Vagina (tissue), 2 donors: ENCODE measurements around the gene RPL15. TPM values are rescaled to one million over a fixed set of nuclear protein-coding genes. Genes with fewer than 3 reads are reported as not detected.

Experiments
- DNase-seq, 2 donors: peaks; one replicate each; pipeline ENCODE4 v3.0.0-alpha.2; 2017; ENCODE audit errors: extremely low spot score in 2 of 2
- H3K27ac ChIP-seq: fragments of 200-600 bp; sonication (generic); one replicate; pipeline ENCODE4 v1.5.1; 2019
- H3K27me3 ChIP-seq: fragments of 200-600 bp; sonication (generic); one replicate; pipeline ENCODE4 v1.5.1; 2019
- H3K36me3 ChIP-seq, 2 donors: fragments of 200-600 bp; sonication (generic); one replicate each; pipeline ENCODE4 v1.5.1; 2017 to 2019
- H3K4me1 ChIP-seq: fragments of 200-600 bp; sonication (generic); one replicate; pipeline ENCODE4 v1.5.1; 2019
- H3K4me3 ChIP-seq, 2 donors: fragments of 200-600 bp; sonication (generic); 1 replicate in 1 of 2; 2 replicates in 1 of 2; pipeline ENCODE4 v1.5.1; 2016 to 2019
- H3K9me3 ChIP-seq: fragments of 200-600 bp; sonication (generic); one replicate; pipeline ENCODE4 v1.5.1; 2019
- POLR2A ChIP-seq, 2 donors: fragments of 450-650 bp; IDR thresholded peaks; one replicate each; pipeline ENCODE4 v1.6.1; 2017; ENCODE audit warnings: antibody characterized with exemption in 2 of 2, mild to moderate bottlenecking in 2 of 2, moderate library complexity in 2 of 2
- POLR2AphosphoS5 ChIP-seq, 2 donors: sonication (generic); formaldehyde crosslinking; IDR thresholded peaks; one replicate each; pipeline ENCODE4 v1.9.0; 2017; ENCODE audit warnings: antibody characterized with exemption in 2 of 2, mild to moderate bottlenecking in 2 of 2, low read depth in 1 of 2; ENCODE audit not compliant: insufficient read depth in 1 of 2
- intact Hi-C: fragments of 100-400 bp; cut with DNase I; formaldehyde crosslinking; loops from one replicate; pipeline ENCODE4 v1.15.1; 2023
- total RNA-seq: library from RNA; depleted of rRNA; stranded (reverse); fragments of >200 nt; gene quantifications from one replicate; pipeline ENCODE4 v1.2.3, GENCODE V29; 2016
- TF ChIP-seq, protein P1 (sequence below), 3 experiments: fragments of 450-650 bp in 2 of 3; fragments of 200-600 bp in 1 of 3; sonication (generic) in 1 of 3; IDR thresholded peaks; one replicate each; pipeline ENCODE4 v1.5.1; 2017 to 2019; ENCODE audit warnings: antibody characterized with exemption in 3 of 3, mild to moderate bottlenecking in 2 of 3, moderate library complexity in 2 of 3

Gene RPL15
- total RNA-seq, 1 donor from 2014 or later, result 2,641 TPM

GRCh38 chr3:23923786-23924185 lies 6.9 kb downstream of the RPL15 start:
- Histone ChIP-seq H3K27me3 (no peaks in the 10 kb centered on the region), H3K27ac (no peak overlapping the region), H3K36me3 (peaks cover 0 to 21% of the 10 kb centered on the region in 2 donors), H3K4me1 (peaks cover 19% of the 10 kb centered on the region), H3K4me3 (no peak overlapping the region), H3K9me3 (no peaks in the 10 kb centered on the region)
- intact Hi-C loops, result no loop called here
- no peak for DNase-seq
- TF ChIP-seq POLR2A (IDR thresholded peaks at IDR 0.05) (no peak), POLR2AphosphoS5 (IDR thresholded peaks at IDR 0.05; ENCODE audit: insufficient read depth in 1 of 2, low read depth in 1 of 2) (no peak)
- TF ChIP-seq, protein P1, sequence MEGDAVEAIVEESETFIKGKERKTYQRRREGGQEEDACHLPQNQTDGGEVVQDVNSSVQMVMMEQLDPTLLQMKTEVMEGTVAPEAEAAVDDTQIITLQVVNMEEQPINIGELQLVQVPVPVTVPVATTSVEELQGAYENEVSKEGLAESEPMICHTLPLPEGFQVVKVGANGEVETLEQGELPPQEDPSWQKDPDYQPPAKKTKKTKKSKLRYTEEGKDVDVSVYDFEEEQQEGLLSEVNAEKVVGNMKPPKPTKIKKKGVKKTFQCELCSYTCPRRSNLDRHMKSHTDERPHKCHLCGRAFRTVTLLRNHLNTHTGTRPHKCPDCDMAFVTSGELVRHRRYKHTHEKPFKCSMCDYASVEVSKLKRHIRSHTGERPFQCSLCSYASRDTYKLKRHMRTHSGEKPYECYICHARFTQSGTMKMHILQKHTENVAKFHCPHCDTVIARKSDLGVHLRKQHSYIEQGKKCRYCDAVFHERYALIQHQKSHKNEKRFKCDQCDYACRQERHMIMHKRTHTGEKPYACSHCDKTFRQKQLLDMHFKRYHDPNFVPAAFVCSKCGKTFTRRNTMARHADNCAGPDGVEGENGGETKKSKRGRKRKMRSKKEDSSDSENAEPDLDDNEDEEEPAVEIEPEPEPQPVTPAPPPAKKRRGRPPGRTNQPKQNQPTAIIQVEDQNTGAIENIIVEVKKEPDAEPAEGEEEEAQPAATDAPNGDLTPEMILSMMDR (IDR thresholded peaks at IDR 0.05), result no peak

DNA sequence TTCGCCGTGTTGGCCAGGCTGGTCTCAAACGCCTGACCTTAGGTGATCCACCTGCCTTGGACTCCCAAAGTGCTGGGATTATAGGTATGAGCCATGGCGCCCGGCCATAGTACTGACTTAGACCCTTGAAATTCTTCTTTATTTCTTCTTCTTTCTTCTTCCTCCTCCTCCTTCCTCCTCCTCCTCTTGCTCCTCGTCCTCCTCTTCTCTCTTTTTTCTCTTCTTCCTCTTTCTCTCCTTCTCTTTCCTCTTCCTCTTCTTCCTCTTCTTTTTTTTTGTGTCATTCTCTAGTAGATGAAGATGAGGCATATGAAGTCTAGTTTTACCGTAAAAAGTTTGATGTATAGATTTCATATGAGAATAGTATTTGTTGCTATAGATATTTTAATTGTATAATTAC lies 9.3 kb downstream of the RPL15 start:
- no peak overlapping the region for H3K27ac ChIP-seq
- H3K9me3 ChIP-seq, result no peaks in the 10 kb centered on the region
- H3K4me1 ChIP-seq, result no peaks in the 10 kb centered on the region
- intact Hi-C loops, result loop anchor here (2.0 kb wide), 1 partner anchor 17 kb away; no protein-coding TSS in a partner anchor
- no peak overlapping the region for H3K4me3 ChIP-seq
- TF ChIP-seq POLR2A (IDR thresholded peaks at IDR 0.05) (no peak), POLR2AphosphoS5 (IDR thresholded peaks at IDR 0.05; ENCODE audit: insufficient read depth in 1 of 2, low read depth in 1 of 2) (no peak)
- TF ChIP-seq, protein P1 (IDR thresholded peaks at IDR 0.05), result no peak
- H3K27me3 ChIP-seq, result no peaks in the 10 kb centered on the region
- peaks cover 0 to 5% of the 10 kb centered on the region in 2 donors for H3K36me3 ChIP-seq
- DNase-seq, result no peak

DNA sequence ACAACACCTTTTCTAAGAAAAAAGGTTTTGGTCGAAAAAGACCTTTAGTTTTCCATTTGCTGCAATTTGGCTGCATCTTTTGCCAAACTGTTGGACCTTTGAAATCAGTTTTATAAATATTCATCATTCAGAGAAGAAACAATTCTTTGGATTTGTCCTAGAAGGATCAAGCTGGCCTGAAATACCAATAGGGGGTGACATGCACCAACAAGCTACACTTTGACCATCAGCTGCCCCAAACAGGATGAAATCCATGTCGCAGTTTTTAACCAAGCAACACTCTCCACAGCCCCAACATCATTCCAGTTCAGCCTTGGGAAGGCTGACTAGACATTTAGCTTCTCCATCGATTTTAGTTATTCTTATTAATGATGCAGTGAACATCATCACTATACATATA lies 9.8 kb downstream of the RPL15 start:
- Histone ChIP-seq H3K36me3 (peaks cover 0 to 5% of the 10 kb centered on the region in 2 donors), H3K27ac (no peak overlapping the region), H3K4me1 (no peaks in the 10 kb centered on the region), H3K4me3 (no peak overlapping the region), H3K27me3 (no peaks in the 10 kb centered on the region), H3K9me3 (no peaks in the 10 kb centered on the region)
- TF ChIP-seq POLR2A (IDR thresholded peaks at IDR 0.05) (no peak), POLR2AphosphoS5 (IDR thresholded peaks at IDR 0.05; ENCODE audit: insufficient read depth in 1 of 2, low read depth in 1 of 2) (no peak)
- TF ChIP-seq, protein P1 (IDR thresholded peaks at IDR 0.05), result no peak
- DNase-seq, result no peak
- intact Hi-C loops, result loop anchor here (2.0 kb wide), 1 partner anchor 16 kb away; no protein-coding TSS in a partner anchor

GRCh38 chr3:23928524-23928923 lies 11.6 kb downstream of the RPL15 start:
- no peak overlapping the region for H3K4me3 ChIP-seq
- no peak for DNase-seq
- no peak overlapping the region for H3K27ac ChIP-seq
- H3K9me3 ChIP-seq, result no peaks in the 10 kb centered on the region
- H3K4me1 ChIP-seq, result no peaks in the 10 kb centered on the region
- no peaks in the 10 kb centered on the region for H3K36me3 ChIP-seq
- TF ChIP-seq, protein P1 (IDR thresholded peaks at IDR 0.05), result no peak
- TF ChIP-seq POLR2AphosphoS5 (IDR thresholded peaks at IDR 0.05; ENCODE audit: insufficient read depth in 1 of 2, low read depth in 1 of 2), result no peak
- no peak for TF ChIP-seq POLR2A (IDR thresholded peaks at IDR 0.05)
- intact Hi-C loops, result no loop called here
- H3K27me3 ChIP-seq, result no peaks in the 10 kb centered on the region

- Histone ChIP-seq H3K9me3 (no peaks in the 10 kb centered on the region), H3K36me3 (no peaks in the 10 kb centered on the region), H3K27me3 (no peaks in the 10 kb centered on the region), H3K4me3 (no peak overlapping the region), H3K4me1 (no peaks in the 10 kb centered on the region), H3K27ac (no peak overlapping the region)
- intact Hi-C loops, result no loop called here
- no peak for TF ChIP-seq POLR2AphosphoS5 (IDR thresholded peaks at IDR 0.05; ENCODE audit: insufficient read depth in 1 of 2, low read depth in 1 of 2)
- no peak for TF ChIP-seq POLR2A (IDR thresholded peaks at IDR 0.05)
- TF ChIP-seq, protein P1 (IDR thresholded peaks at IDR 0.05), result no peak
- no peak for DNase-seq
Measured at GRCh38 chr3:23931597-23931996, 14.7 kb downstream of the RPL15 start.
